Body of pancreas (tissue), 4 donors: Measurements from ENCODE around the gene CAND1. TPM values are rescaled to one million over a fixed set of nuclear protein-coding genes. Genes with fewer than 3 reads are reported as not detected.

Source experiments
- ATAC-seq: fragments of 150-250 bp; one replicate; pipeline ENCODE4 v1.9.1; 2016
- DNase-seq, 4 donors: peaks; one replicate each; pipeline ENCODE4 v3.0.0-alpha.2; 2019
- H3K27ac ChIP-seq, 4 donors: fragments of 200-600 bp; sonication (generic); 1 replicate in 3 of 4; 2 replicates in 1 of 4; pipeline versions ENCODE4 v1.5.1 to v1.6.1; 2016 to 2019; ENCODE audit warnings: mild to moderate bottlenecking in 1 of 4, mixed read lengths in 1 of 4, moderate library complexity in 1 of 4
- H3K27me3 ChIP-seq, 2 donors: fragments of 200-600 bp; sonication (generic); one replicate each; pipeline ENCODE4 v1.6.0; 2016; ENCODE audit warnings: mild to moderate bottlenecking in 1 of 2
- H3K36me3 ChIP-seq, 2 donors: fragments of 200-600 bp; sonication (generic); replicated peaks in 1 of 2; 2 replicates each; pipeline ENCODE4 v1.5.1; 2016; ENCODE audit warnings: low read depth in 2 of 2; ENCODE audit not compliant: insufficient read depth in 1 of 2
- H3K4me1 ChIP-seq: fragments of 200-600 bp; sonication (generic); one replicate; pipeline ENCODE4 v1.6.0; 2016
- H3K4me3 ChIP-seq, 2 donors: fragments of 200-600 bp; sonication (generic); 1 replicate in 1 of 2; 2 replicates in 1 of 2; pipeline ENCODE4 v1.5.1; 2016 to 2019
- H3K9me3 ChIP-seq, 3 donors: fragments of 200-600 bp; sonication (generic); 1 replicate in 2 of 3; 2 replicates in 1 of 3; pipeline ENCODE4 v1.5.1; 2016
- CTCF ChIP-seq, 7 experiments: fragments of 450-650 bp in 4 of 7; fragments of 200-600 bp in 3 of 7; sonication (generic) in 3 of 7; IDR thresholded peaks; one replicate each; pipeline ENCODE4 v1.5.1; 2016 to 2019; ENCODE audit warnings: antibody characterized with exemption in 7 of 7
- POLR2A ChIP-seq, 3 donors: fragments of 450-650 bp; IDR thresholded peaks; one replicate each; pipeline ENCODE4 v1.6.1; 2016; ENCODE audit warnings: antibody characterized with exemption in 3 of 3, mild to moderate bottlenecking in 2 of 3
- WGBS, 2 donors: methylation state at CpG; one replicate each; pipeline ENCODE4 v1.1.5; 2017; 5-methylcytosine and 5-hydroxymethylcytosine counted together
- intact Hi-C: fragments of 100-400 bp; cut with DNase I; formaldehyde crosslinking; loops from one replicate; pipeline ENCODE4 v1.15.1; 2023
- total RNA-seq, 2 donors: library from RNA; depleted of rRNA; stranded (reverse); fragments of >200 nt; gene quantifications; one replicate each; pipeline ENCODE4 v1.1.0, GENCODE V29; 2016

Gene CAND1
- total RNA-seq, 2 donors from 2014 or later: 42.8 to 48.8 TPM

- H3K4me3 ChIP-seq: no peak overlapping the region
- no peaks in the 10 kb centered on the region for H3K36me3 ChIP-seq
- H3K4me1 ChIP-seq: no peaks in the 10 kb centered on the region
- no peaks in the 10 kb centered on the region for H3K27me3 ChIP-seq
- WGBS, 2 donors: 70 to 74% methylated on average over 3 of the region's 3 CpGs
- DNase-seq (no peak), ATAC-seq (no peak)
- no peaks in the 10 kb centered on the region for H3K9me3 ChIP-seq
- intact Hi-C loops: no loop called here
- no peak for TF ChIP-seq CTCF (IDR thresholded peaks at IDR 0.05)
- TF ChIP-seq POLR2A (IDR thresholded peaks at IDR 0.05): no peak
- no peak overlapping the region for H3K27ac ChIP-seq
Observed at GRCh38 chr12:67251012-67251411, 18.1 kb upstream of the CAND1 start.

- TF ChIP-seq POLR2A (IDR thresholded peaks at IDR 0.05) (no peak), CTCF (IDR thresholded peaks at IDR 0.05) (no peak)
- no peaks in the 10 kb centered on the region for H3K36me3 ChIP-seq
- no peaks in the 10 kb centered on the region for H3K27me3 ChIP-seq
- H3K9me3 ChIP-seq: no peaks in the 10 kb centered on the region
- intact Hi-C loops: no loop called here
- H3K27ac ChIP-seq: no peak overlapping the region
- DNase-seq: no peak
- no peak for ATAC-seq
- 84 to 86% methylated on average over 12 of the region's 12 CpGs for WGBS, 2 donors
- H3K4me1 ChIP-seq: no peaks in the 10 kb centered on the region
- no peak overlapping the region for H3K4me3 ChIP-seq
Observed at GRCh38 chr12:67254372-67255026, 14.7 kb upstream of the CAND1 start.

GRCh38 chr12:67256649-67257048, 12.5 kb upstream of the CAND1 start:
- Histone ChIP-seq H3K4me3 (no peak overlapping the region), H3K27ac (no peak overlapping the region), H3K27me3 (no peaks in the 10 kb centered on the region), H3K9me3 (no peaks in the 10 kb centered on the region), H3K36me3 (no peaks in the 10 kb centered on the region), H3K4me1 (no peaks in the 10 kb centered on the region)
- no peak for ATAC-seq
- 80 to 87% methylated on average over 5 of the region's 5 CpGs for WGBS, 2 donors
- TF ChIP-seq POLR2A (IDR thresholded peaks at IDR 0.05) (no peak), CTCF (IDR thresholded peaks at IDR 0.05) (no peak)
- intact Hi-C loops: no loop called here
- DNase-seq: no peak

- no peaks in the 10 kb centered on the region for H3K36me3 ChIP-seq
- H3K4me3 ChIP-seq: no peak overlapping the region
- no peak overlapping the region for H3K27ac ChIP-seq
- 72 to 73% methylated on average over 5 of the region's 5 CpGs for WGBS, 2 donors
- H3K27me3 ChIP-seq: no peaks in the 10 kb centered on the region
- H3K4me1 ChIP-seq: peaks cover 7% of the 10 kb centered on the region
- DNase-seq: no peak
- intact Hi-C loops: no loop called here
- TF ChIP-seq CTCF (IDR thresholded peaks at IDR 0.05) (no peak), POLR2A (IDR thresholded peaks at IDR 0.05) (no peak)
- no peaks in the 10 kb centered on the region for H3K9me3 ChIP-seq
- no peak for ATAC-seq
Observed at GRCh38 chr12:67263471-67263870, 5.7 kb upstream of the CAND1 start.

- ATAC-seq (peak; percentile 88), DNase-seq (peak; percentile 87 to 98 (median 92))
- no peaks in the 10 kb centered on the region for H3K27me3 ChIP-seq
- peaks cover 32% of the 10 kb centered on the region for H3K4me1 ChIP-seq
- peak overlapping the region in 1 of 2 donors; percentile 11 for H3K4me3 ChIP-seq
- H3K36me3 ChIP-seq: no peaks in the 10 kb centered on the region
- WGBS, 2 donors: 1% methylated on average over 18 to 19 of the region's 19 CpGs
- intact Hi-C loops: no loop called here
- peak overlapping the region; percentile 55 to 99 (median 97) for H3K27ac ChIP-seq
- peak in 2 of 3 donors; percentile 38 to 41 for TF ChIP-seq POLR2A (IDR thresholded peaks at IDR 0.05)
- TF ChIP-seq CTCF (IDR thresholded peaks at IDR 0.05): no peak
- H3K9me3 ChIP-seq: no peaks in the 10 kb centered on the region
Observed at GRCh38 chr12:67268335-67268895, 743 bp upstream of the CAND1 start.
